ENCODE results near the gene IMPG1.

DNA sequence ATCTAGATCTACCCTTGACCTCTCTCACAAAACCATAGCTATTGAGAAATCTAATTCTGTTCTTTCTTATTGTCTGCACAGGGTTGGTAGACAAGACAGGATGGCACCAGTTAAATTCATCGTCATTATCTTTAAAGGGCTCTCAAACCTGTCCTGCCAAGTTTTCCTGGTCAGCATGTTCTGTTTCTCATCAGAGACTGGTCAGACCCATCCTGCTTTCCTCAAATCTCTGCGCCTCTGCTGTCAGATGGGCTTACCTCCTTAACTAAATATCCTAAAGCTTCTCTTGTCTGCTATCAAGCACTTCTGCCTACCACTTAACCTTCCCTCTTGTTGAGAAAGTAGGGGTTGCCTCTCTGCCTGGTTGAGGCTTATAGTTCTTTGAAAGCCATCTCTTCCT is 198.2 kb downstream of the IMPG1 start:
- TF ChIP-seq CTCF (IDR thresholded peaks at IDR 0.05) (no peak), POLR2A (IDR thresholded peaks at IDR 0.05) (no peak), EP300 (IDR thresholded peaks at IDR 0.05; ENCODE audit: low read depth) (no peak)
